H9 (cell line): ENCODE results near the gene ZMIZ1. TPM values are rescaled to one million over a fixed set of nuclear protein-coding genes. Genes with fewer than 3 reads are reported as not detected.

Experiments
- DNase-seq: peaks from one replicate; pipeline ENCODE4 v3.0.0-alpha.2; 2017
- H2AFZ ChIP-seq: one replicate; pipeline ENCODE4 v1.6.1; 2013; ENCODE audit warnings: mild to moderate bottlenecking, low read length, control low read depth, moderate library complexity
- H2AK5ac ChIP-seq: 2 replicates; pipeline ENCODE4 v1.6.1; 2013; ENCODE audit warnings: low read length, control low read depth, mixed read lengths; ENCODE audit not compliant: insufficient read length
- H2BK120ac ChIP-seq: one replicate; pipeline ENCODE4 v1.6.1; 2013; ENCODE audit warnings: low read depth, mild to moderate bottlenecking, low read length, control low read depth, inconsistent platforms; ENCODE audit not compliant: poor library complexity, severe bottlenecking
- H2BK12ac ChIP-seq: 2 replicates; pipeline ENCODE4 v1.6.1; 2013; ENCODE audit warnings: low read length, control low read depth, mixed read lengths, low read depth; ENCODE audit not compliant: insufficient read length
- H2BK15ac ChIP-seq: 2 replicates; pipeline ENCODE4 v1.6.1; 2013; ENCODE audit warnings: low read depth, low read length, control low read depth
- H2BK20ac ChIP-seq: one replicate; pipeline ENCODE4 v1.6.1; 2013; ENCODE audit warnings: low read depth, mild to moderate bottlenecking, low read length, control low read depth, inconsistent platforms; ENCODE audit not compliant: poor library complexity, severe bottlenecking
- H2BK5ac ChIP-seq: 2 replicates; pipeline ENCODE4 v1.6.1; 2013; ENCODE audit warnings: low read length, control low read depth, mixed read lengths; ENCODE audit not compliant: insufficient read length
- H3K14ac ChIP-seq: 2 replicates; pipeline ENCODE4 v1.6.1; 2013; ENCODE audit warnings: low read length, control low read depth; ENCODE audit not compliant: insufficient read depth
- H3K18ac ChIP-seq: 2 replicates; pipeline ENCODE4 v1.6.1; 2013; ENCODE audit warnings: low read depth, mild to moderate bottlenecking, mixed read lengths, low read length, control low read depth; ENCODE audit not compliant: insufficient read length
- H3K23ac ChIP-seq: 2 replicates; pipeline ENCODE4 v1.6.1; 2013; ENCODE audit warnings: low read length, control low read depth, mixed read lengths, low read depth; ENCODE audit not compliant: insufficient read length
- H3K23me2 ChIP-seq: 2 replicates; pipeline ENCODE4 v1.6.1; 2013; ENCODE audit warnings: low read depth, mild to moderate bottlenecking, mixed read lengths, low read length, control low read depth; ENCODE audit not compliant: insufficient read length, poor library complexity, severe bottlenecking
- H3K27ac ChIP-seq: 2 replicates; pipeline ENCODE4 v1.5.1; 2013; ENCODE audit warnings: low read length, control low read depth, mixed read lengths, low read depth; ENCODE audit not compliant: insufficient read length
- H3K27me3 ChIP-seq: 2 replicates; pipeline ENCODE4 v1.6.1; 2013; ENCODE audit warnings: low read length, control low read depth, inconsistent platforms; ENCODE audit not compliant: insufficient read depth
- H3K4ac ChIP-seq: 2 replicates; pipeline ENCODE4 v1.6.1; 2013; ENCODE audit warnings: low read depth, mild to moderate bottlenecking, control low read depth, inconsistent platforms, low read length, moderate library complexity
- H3K4me1 ChIP-seq: 2 replicates; pipeline ENCODE4 v1.6.1; 2013; ENCODE audit warnings: low read length, control low read depth, inconsistent platforms; ENCODE audit not compliant: insufficient read depth
- H3K4me2 ChIP-seq: 2 replicates; pipeline ENCODE4 v1.6.1; 2013; ENCODE audit warnings: low read length, control low read depth, mixed read lengths; ENCODE audit not compliant: insufficient read length, insufficient read depth
- H3K56ac ChIP-seq: 2 replicates; pipeline ENCODE4 v1.6.1; 2013; ENCODE audit warnings: low read depth, mild to moderate bottlenecking, mixed read lengths, low read length, control low read depth; ENCODE audit not compliant: insufficient read length
- H3K79me1 ChIP-seq: 2 replicates; pipeline ENCODE4 v1.6.1; 2013; ENCODE audit warnings: low read depth, mild to moderate bottlenecking, moderate library complexity, low read length, control low read depth, inconsistent platforms; ENCODE audit not compliant: insufficient read depth, poor library complexity, severe bottlenecking
- H3K79me2 ChIP-seq: 2 replicates; pipeline ENCODE4 v1.6.1; 2013; ENCODE audit warnings: low read length, control low read depth, inconsistent platforms; ENCODE audit not compliant: insufficient read depth
- H3K9ac ChIP-seq: 2 replicates; pipeline ENCODE4 v1.6.1; 2013; ENCODE audit warnings: low read length, control low read depth, mixed read lengths; ENCODE audit not compliant: insufficient read length; ENCODE audit errors: extremely low read depth
- H3K9me3 ChIP-seq: one replicate; pipeline ENCODE4 v1.6.1; 2013; ENCODE audit warnings: low read depth, low read length, inconsistent platforms; ENCODE audit not compliant: control insufficient read depth
- H3T11ph ChIP-seq: one replicate; pipeline ENCODE4 v1.6.1; 2013; ENCODE audit warnings: mild to moderate bottlenecking, low read length, control low read depth, inconsistent platforms
- H4K20me1 ChIP-seq: one replicate; pipeline ENCODE4 v1.6.1; 2013; ENCODE audit not compliant: control insufficient read depth, insufficient read length, insufficient read depth
- H4K5ac ChIP-seq: 2 replicates; pipeline ENCODE4 v1.6.1; 2013; ENCODE audit warnings: low read depth, mild to moderate bottlenecking, mixed read lengths, low read length, control low read depth; ENCODE audit not compliant: insufficient read length
- H4K8ac ChIP-seq: replicated peaks from 2 replicates; pipeline ENCODE4 v1.6.1; 2013; ENCODE audit warnings: low read length, control low read depth, mixed read lengths, low read depth; ENCODE audit not compliant: insufficient read length
- H4K91ac ChIP-seq: 2 replicates; pipeline ENCODE4 v1.6.1; 2013; ENCODE audit warnings: low read depth, mild to moderate bottlenecking, moderate library complexity, mixed read lengths, low read length, control low read depth; ENCODE audit not compliant: insufficient read length
- H3K27ac Mint-ChIP-seq, 3 experiments: 2 replicates in 2 of 3; 3 replicates in 1 of 3; pipeline ENCODE4 v1.8.0; 2020 to 2021; ENCODE audit warnings: mixed read lengths in 3 of 3, mild to moderate bottlenecking in 1 of 3, moderate library complexity in 1 of 3
- H3K27me3 Mint-ChIP-seq: 2 replicates; pipeline ENCODE4 v1.8.0; 2021; ENCODE audit warnings: low read depth, mild to moderate bottlenecking, moderate library complexity, mixed read lengths
- H3K36me3 Mint-ChIP-seq, 3 experiments: 2 replicates in 2 of 3; 3 replicates in 1 of 3; pipeline ENCODE4 v1.8.0; 2020 to 2021; ENCODE audit warnings: low read depth in 3 of 3, mixed read lengths in 3 of 3; ENCODE audit not compliant: insufficient read depth in 1 of 3
- H3K4me1 Mint-ChIP-seq, 2 experiments: 2 replicates each; pipeline ENCODE4 v1.8.0; 2020; ENCODE audit warnings: mixed read lengths in 2 of 2
- H3K4me3 Mint-ChIP-seq, 2 experiments: 2 replicates in 1 of 2; 3 replicates in 1 of 2; pipeline ENCODE4 v1.8.0; 2020 to 2021; ENCODE audit warnings: mild to moderate bottlenecking in 2 of 2, mixed read lengths in 2 of 2, moderate library complexity in 1 of 2
- H3K9me3 Mint-ChIP-seq, 2 experiments: 2 replicates in 1 of 2; 3 replicates in 1 of 2; pipeline ENCODE4 v1.8.0; 2020; ENCODE audit warnings: mild to moderate bottlenecking in 2 of 2, mixed read lengths in 2 of 2, moderate library complexity in 1 of 2
- WGBS: extraction: QIAGEN DNeasy Blood & Tissue Kit; methylation state at CpG from one replicate; pipeline ENCODE4 v1.1.7; 2013; ENCODE audit warnings: missing lambda C conversion rate, low lambda C conversion rate, mixed read lengths; ENCODE audit not compliant: insufficient read length; ENCODE audit errors: extremely low coverage; 5-methylcytosine and 5-hydroxymethylcytosine counted together
- total RNA-seq: library from RNA; stranded (reverse); gene quantifications from 2 replicates; pipeline ENCODE4 v1.2.1, GENCODE V29; 2021
- TF ChIP-seq, protein P1 (sequence below): fragments of 200-600 bp; sonication (generic); conservative IDR thresholded peaks from 3 replicates; pipeline ENCODE4 v1.8.0; 2021; ENCODE audit warnings: antibody characterized with exemption, mild to moderate bottlenecking

ZMIZ1 gene
- total RNA-seq, 1 experiment from 2014 or later, result 36.9 TPM

- Histone ChIP-seq H2BK15ac (no peak overlapping the region), H3K79me2 (peaks cover 44% of the 10 kb centered on the region), H2BK120ac (no peak overlapping the region), H3K23me2 (peaks cover 11% of the 10 kb centered on the region), H3K4ac (no peak overlapping the region), H3K23ac (no peak overlapping the region), H4K20me1 (peaks cover 2% of the 10 kb centered on the region), H3K27ac (no peak overlapping the region), H4K5ac (no peak overlapping the region), H4K91ac (no peak overlapping the region), H3K14ac (no peak overlapping the region), H3K9ac (no peak overlapping the region), H2AFZ (no peak overlapping the region), H3K18ac (no peak overlapping the region), H2BK5ac (no peak overlapping the region), H3K79me1 (peaks cover 11% of the 10 kb centered on the region), H3K4me2 (no peak overlapping the region), H3T11ph (no peak overlapping the region), H3K9me3 (no peaks in the 10 kb centered on the region), H2BK12ac (no peak overlapping the region), H3K4me1 (peaks cover 13% of the 10 kb centered on the region; the same call in 1 of the 2 replicates), H2AK5ac (no peak overlapping the region), H3K27me3 (no peaks in the 10 kb centered on the region), H3K56ac (no peak overlapping the region), H2BK20ac (no peak overlapping the region), H4K8ac (no peak overlapping the region)
- Mint-ChIP-seq H3K27me3 (peaks cover 4% of the 10 kb centered on the region), H3K4me1 (peaks cover 64 to 83% of the 10 kb centered on the region in 2 experiments), H3K27ac (peak overlapping the region in 2 of 3 experiments; percentile 49 to 52; a peak in 2 of 7 replicates), H3K9me3 (no peaks in the 10 kb centered on the region), H3K36me3 (peaks cover 0 to 8% (median 0%) of the 10 kb centered on the region in 3 experiments; a peak in 3 of 7 replicates), H3K4me3 (no peak overlapping the region)
- TF ChIP-seq, protein P1, sequence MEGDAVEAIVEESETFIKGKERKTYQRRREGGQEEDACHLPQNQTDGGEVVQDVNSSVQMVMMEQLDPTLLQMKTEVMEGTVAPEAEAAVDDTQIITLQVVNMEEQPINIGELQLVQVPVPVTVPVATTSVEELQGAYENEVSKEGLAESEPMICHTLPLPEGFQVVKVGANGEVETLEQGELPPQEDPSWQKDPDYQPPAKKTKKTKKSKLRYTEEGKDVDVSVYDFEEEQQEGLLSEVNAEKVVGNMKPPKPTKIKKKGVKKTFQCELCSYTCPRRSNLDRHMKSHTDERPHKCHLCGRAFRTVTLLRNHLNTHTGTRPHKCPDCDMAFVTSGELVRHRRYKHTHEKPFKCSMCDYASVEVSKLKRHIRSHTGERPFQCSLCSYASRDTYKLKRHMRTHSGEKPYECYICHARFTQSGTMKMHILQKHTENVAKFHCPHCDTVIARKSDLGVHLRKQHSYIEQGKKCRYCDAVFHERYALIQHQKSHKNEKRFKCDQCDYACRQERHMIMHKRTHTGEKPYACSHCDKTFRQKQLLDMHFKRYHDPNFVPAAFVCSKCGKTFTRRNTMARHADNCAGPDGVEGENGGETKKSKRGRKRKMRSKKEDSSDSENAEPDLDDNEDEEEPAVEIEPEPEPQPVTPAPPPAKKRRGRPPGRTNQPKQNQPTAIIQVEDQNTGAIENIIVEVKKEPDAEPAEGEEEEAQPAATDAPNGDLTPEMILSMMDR, result no peak
- no peak for DNase-seq
- WGBS, result no CpG with 5 or more reads among the region's 3 CpGs
Measured at GRCh38 chr10:79075418-79075817, 6.7 kb downstream of the ZMIZ1 start.
